HG03064 (cell line): Measurements from ENCODE around the gene TLR8.
"Not testable (repeated sequence)": the region's sequence is repeated elsewhere in the genome, so short reads cannot be mapped to it uniquely, and the experiment has no call there.

Experiments used
- ATAC-seq: cut with Tn5 transposase; IDR thresholded peaks from one replicate; pipeline ENCODE4 v1.9.1; 2021; ENCODE audit warnings: low read depth; ENCODE audit not compliant: unreplicated experiment

Gene TLR8

GRCh38 chrX:12895866-12896265, 10.6 kb upstream of the TLR8 start:
- no peak for ATAC-seq

GRCh38 chrX:12896935-12897334, 9.5 kb upstream of the TLR8 start:
- no peak for ATAC-seq

- ATAC-seq = no peak
Measured at GRCh38 chrX:12898073-12898472, 8.3 kb upstream of the TLR8 start.

GRCh38 chrX:12899506-12899905, 6.9 kb upstream of the TLR8 start:
- ATAC-seq = no peak

- no peak for ATAC-seq
Measured at GRCh38 chrX:12901486-12901885, 4.9 kb upstream of the TLR8 start.

GRCh38 chrX:12903646-12904045, 2.8 kb upstream of the TLR8 start:
- ATAC-seq = no peak

GRCh38 chrX:12910423-12911121, 4.2 kb downstream of the TLR8 start:
- ATAC-seq = no peak

GRCh38 chrX:12911122-12911470, 4.7 kb downstream of the TLR8 start:
- no peak for ATAC-seq

GRCh38 chrX:12912791-12913482, 6.5 kb downstream of the TLR8 start:
- ATAC-seq = no peak

GRCh38 chrX:12917753-12918152, 11.3 kb downstream of the TLR8 start:
- no peak for ATAC-seq

- no peak for ATAC-seq
Measured at GRCh38 chrX:12919051-12919450, 12.6 kb downstream of the TLR8 start.

- no peak for ATAC-seq
Measured at GRCh38 chrX:12919620-12920019, 13.2 kb downstream of the TLR8 start.

- no peak for ATAC-seq
Measured at GRCh38 chrX:12920990-12921389, 14.6 kb downstream of the TLR8 start.

- ATAC-seq = no peak
Measured at GRCh38 chrX:12921886-12922598, 15.6 kb downstream of the TLR8 start.

GRCh38 chrX:12922599-12922919, 16.1 kb downstream of the TLR8 start:
- no peak for ATAC-seq

GRCh38 chrX:12929701-12930100, 23.3 kb downstream of the TLR8 start:
- ATAC-seq = no peak

- no peak for ATAC-seq
Measured at GRCh38 chrX:12930150-12930549, 23.7 kb downstream of the TLR8 start.

- no peak for ATAC-seq
Measured at GRCh38 chrX:12932244-12932643, 25.8 kb downstream of the TLR8 start.

- no peak for ATAC-seq
Measured at GRCh38 chrX:12934850-12935249, 28.4 kb downstream of the TLR8 start.

GRCh38 chrX:12936947-12937346, 30.5 kb downstream of the TLR8 start:
- no peak for ATAC-seq

- ATAC-seq = not testable (repeated sequence)
Measured at GRCh38 chrX:12940471-12940870, 34.1 kb downstream of the TLR8 start.

- ATAC-seq = not testable (repeated sequence)
Measured at GRCh38 chrX:12943592-12943991, 37.2 kb downstream of the TLR8 start.
